Measurements from ENCODE around the gene MKLN1. TPM values are rescaled to one million over a fixed set of nuclear protein-coding genes. Genes with fewer than 3 reads are reported as not detected.

The MKLN1 gene
- total and polyA plus RNA-seq, 2 of the 13 experiments (the other 11 are each of a cell fraction or from before 2014, with no cell fraction given) = 33.6 to 43.5 TPM

- TF ChIP-seq AGO1 (IDR thresholded peaks at IDR 0.05; ENCODE audit: low read depth, low read length, poor library complexity, severe bottlenecking) = no peak
- TF ChIP-seq ZNF644 (CRISPR knock-in tag; IDR thresholded peaks at IDR 0.05; ENCODE audit: low read depth) = no peak
- no peak for TF ChIP-seq TOE1 (CRISPR knock-in tag; IDR thresholded peaks at IDR 0.05)
- no peak for TF ChIP-seq ZNF607 (CRISPR knock-in tag; IDR thresholded peaks at IDR 0.05; ENCODE audit: borderline replicate concordance)
Observed at GRCh38 chr7:131294553-131294952, 33.1 kb upstream of the MKLN1 start (continued).

DNA sequence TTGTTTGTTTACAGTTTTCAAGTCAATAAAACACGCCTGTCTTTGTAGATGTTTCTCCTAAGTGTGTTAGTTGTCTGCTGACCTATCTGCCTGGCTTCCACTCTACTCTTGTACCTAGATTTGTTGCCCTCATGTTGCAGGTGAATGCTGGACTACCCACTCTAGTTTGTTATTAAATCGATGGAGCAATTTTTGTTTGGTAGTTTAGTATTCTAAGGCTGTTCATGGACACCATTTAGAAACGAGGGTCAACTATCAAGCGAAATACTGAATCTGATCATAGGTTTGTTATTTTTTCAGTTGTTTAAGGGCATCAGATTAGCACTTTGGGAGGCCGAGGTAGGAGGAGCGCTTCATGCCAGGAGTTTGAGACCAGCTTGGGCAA is 29.1 kb upstream of the MKLN1 start:
- no peaks in the 10 kb centered on the region for H4K20me1 ChIP-seq (ENCODE audit: insufficient read depth, low read length)
- H3K4me3 ChIP-seq (replicated peaks in 1 of 3; ENCODE audit: insufficient read depth in 1 of 3, low read depth in 2 of 3, low read length in 3 of 3) = no peak overlapping the region
- FAIRE-seq (no peak), DNase-seq (ENCODE audit: low spot score) (no peak), ATAC-seq (no peak)
- peaks cover 52% of the 10 kb centered on the region for H3K4me1 ChIP-seq (ENCODE audit: insufficient read depth, low read length)
- CTCF ChIA-PET (ENCODE audit: low intra/inter-chr PET ratio, low total read pairs) = no interaction called here
- intact Hi-C loops (cut with micrococcal nuclease; ENCODE audit: unreplicated experiment) = no loop called here
- no peak overlapping the region for H3K9ac ChIP-seq (ENCODE audit: insufficient read depth, low read depth, low read length)
- in situ Hi-C loops (cut with HindIII; ENCODE audit: extremely low pct_ligation_motif_present, low pct_unique_long_range_greater_than_20kb) = no loop called here
- no peaks in the 10 kb centered on the region for H3K36me3 ChIP-seq (replicated peaks in 1 of 2; ENCODE audit: control insufficient read depth in 1 of 2, insufficient read depth in 2 of 2, low read length in 2 of 2)
- TF ChIP-seq, protein P1, sequence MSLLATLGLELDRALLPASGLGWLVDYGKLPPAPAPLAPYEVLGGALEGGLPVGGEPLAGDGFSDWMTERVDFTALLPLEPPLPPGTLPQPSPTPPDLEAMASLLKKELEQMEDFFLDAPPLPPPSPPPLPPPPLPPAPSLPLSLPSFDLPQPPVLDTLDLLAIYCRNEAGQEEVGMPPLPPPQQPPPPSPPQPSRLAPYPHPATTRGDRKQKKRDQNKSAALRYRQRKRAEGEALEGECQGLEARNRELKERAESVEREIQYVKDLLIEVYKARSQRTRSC (CRISPR knock-in tag; IDR thresholded peaks at IDR 0.05; ENCODE audit: low read depth) = no peak
- TF ChIP-seq, protein P2, sequence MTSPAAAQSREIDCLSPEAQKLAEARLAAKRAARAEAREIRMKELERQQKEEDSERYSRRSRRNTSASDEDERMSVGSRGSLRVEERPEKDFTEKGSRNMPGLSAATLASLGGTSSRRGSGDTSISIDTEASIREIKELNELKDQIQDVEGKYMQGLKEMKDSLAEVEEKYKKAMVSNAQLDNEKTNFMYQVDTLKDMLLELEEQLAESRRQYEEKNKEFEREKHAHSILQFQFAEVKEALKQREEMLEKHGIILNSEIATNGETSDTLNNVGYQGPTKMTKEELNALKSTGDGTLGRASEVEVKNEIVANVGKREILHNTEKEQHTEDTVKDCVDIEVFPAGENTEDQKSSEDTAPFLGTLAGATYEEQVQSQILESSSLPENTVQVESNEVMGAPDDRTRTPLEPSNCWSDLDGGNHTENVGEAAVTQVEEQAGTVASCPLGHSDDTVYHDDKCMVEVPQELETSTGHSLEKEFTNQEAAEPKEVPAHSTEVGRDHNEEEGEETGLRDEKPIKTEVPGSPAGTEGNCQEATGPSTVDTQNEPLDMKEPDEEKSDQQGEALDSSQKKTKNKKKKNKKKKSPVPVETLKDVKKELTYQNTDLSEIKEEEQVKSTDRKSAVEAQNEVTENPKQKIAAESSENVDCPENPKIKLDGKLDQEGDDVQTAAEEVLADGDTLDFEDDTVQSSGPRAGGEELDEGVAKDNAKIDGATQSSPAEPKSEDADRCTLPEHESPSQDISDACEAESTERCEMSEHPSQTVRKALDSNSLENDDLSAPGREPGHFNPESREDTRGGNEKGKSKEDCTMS (CRISPR knock-in tag; conservative IDR thresholded peaks at IDR 0.05) = no peak
- TF ChIP-seq, protein P3, sequence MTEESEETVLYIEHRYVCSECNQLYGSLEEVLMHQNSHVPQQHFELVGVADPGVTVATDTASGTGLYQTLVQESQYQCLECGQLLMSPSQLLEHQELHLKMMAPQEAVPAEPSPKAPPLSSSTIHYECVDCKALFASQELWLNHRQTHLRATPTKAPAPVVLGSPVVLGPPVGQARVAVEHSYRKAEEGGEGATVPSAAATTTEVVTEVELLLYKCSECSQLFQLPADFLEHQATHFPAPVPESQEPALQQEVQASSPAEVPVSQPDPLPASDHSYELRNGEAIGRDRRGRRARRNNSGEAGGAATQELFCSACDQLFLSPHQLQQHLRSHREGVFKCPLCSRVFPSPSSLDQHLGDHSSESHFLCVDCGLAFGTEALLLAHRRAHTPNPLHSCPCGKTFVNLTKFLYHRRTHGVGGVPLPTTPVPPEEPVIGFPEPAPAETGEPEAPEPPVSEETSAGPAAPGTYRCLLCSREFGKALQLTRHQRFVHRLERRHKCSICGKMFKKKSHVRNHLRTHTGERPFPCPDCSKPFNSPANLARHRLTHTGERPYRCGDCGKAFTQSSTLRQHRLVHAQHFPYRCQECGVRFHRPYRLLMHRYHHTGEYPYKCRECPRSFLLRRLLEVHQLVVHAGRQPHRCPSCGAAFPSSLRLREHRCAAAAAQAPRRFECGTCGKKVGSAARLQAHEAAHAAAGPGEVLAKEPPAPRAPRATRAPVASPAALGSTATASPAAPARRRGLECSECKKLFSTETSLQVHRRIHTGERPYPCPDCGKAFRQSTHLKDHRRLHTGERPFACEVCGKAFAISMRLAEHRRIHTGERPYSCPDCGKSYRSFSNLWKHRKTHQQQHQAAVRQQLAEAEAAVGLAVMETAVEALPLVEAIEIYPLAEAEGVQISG (CRISPR knock-in tag; IDR thresholded peaks at IDR 0.05) = no peak
- TF ChIP-seq ZNF737 (CRISPR knock-in tag; IDR thresholded peaks at IDR 0.05; ENCODE audit: borderline replicate concordance) = no peak
- TF ChIP-seq, protein P4, sequence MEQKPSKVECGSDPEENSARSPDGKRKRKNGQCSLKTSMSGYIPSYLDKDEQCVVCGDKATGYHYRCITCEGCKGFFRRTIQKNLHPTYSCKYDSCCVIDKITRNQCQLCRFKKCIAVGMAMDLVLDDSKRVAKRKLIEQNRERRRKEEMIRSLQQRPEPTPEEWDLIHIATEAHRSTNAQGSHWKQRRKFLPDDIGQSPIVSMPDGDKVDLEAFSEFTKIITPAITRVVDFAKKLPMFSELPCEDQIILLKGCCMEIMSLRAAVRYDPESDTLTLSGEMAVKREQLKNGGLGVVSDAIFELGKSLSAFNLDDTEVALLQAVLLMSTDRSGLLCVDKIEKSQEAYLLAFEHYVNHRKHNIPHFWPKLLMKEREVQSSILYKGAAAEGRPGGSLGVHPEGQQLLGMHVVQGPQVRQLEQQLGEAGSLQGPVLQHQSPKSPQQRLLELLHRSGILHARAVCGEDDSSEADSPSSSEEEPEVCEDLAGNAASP (CRISPR knock-in tag; IDR thresholded peaks at IDR 0.05; ENCODE audit: borderline replicate concordance) = no peak
- POLR2A ChIA-PET = no interaction called here
- no peak overlapping the region for H3K27ac ChIP-seq (ENCODE audit: extremely low read length, insufficient read depth, low read length)
- no peak overlapping the region; the same call in 1 of the 2 replicates for H3K4me2 ChIP-seq (ENCODE audit: low read depth, low read length)
- H2AFZ ChIP-seq (ENCODE audit: low read length) = no peak overlapping the region
- H3K27me3 ChIP-seq (ENCODE audit: control insufficient read depth in 1 of 2, insufficient read depth in 2 of 2, low read length in 2 of 2) = no peaks in the 10 kb centered on the region
- no TSS peak for BruUV-seq (replicated peaks)
- no peaks in the 10 kb centered on the region for H3K79me2 ChIP-seq (ENCODE audit: insufficient read depth, low read length)
- WGBS (ENCODE audit: low lambda C conversion rate) = 35% methylated on average over 6 of the region's 6 CpGs
- no peaks in the 10 kb centered on the region for H3K9me3 ChIP-seq (ENCODE audit: low read length)

All from HepG2 (cell line).